ENCODE results near the gene ZNF367.

GRCh38 chr9:96381125-96381524 is 37.0 kb downstream of the ZNF367 start:
- TF ChIP-seq CTCF (IDR thresholded peaks at IDR 0.05; ENCODE audit: poor library complexity) (no peak), EZH2phosphoT487 (IDR thresholded peaks at IDR 0.05; ENCODE audit: low read depth, severe bottlenecking, unreplicated experiment) (no peak), EZH2 (IDR thresholded peaks at IDR 0.05; ENCODE audit: borderline replicate concordance) (no peak)

Measured in hepatocyte (in vitro differentiated cells).